Tibial nerve (tissue), 4 donors: Measurements from ENCODE around the gene WEE2. TPM values are rescaled to one million over a fixed set of nuclear protein-coding genes. Genes with fewer than 3 reads are reported as not detected.
"Not testable (repeated sequence)": the region's sequence is repeated elsewhere in the genome, so short reads cannot be mapped to it uniquely, and the experiment has no call there.

ENCODE experiments used
- DNase-seq, 2 donors: peaks; one replicate each; pipeline ENCODE4 v3.0.0-alpha.2; 2019; ENCODE audit warnings: low spot score in 2 of 2
- H3K27ac ChIP-seq, 4 donors: fragments of 200-600 bp; sonication (generic) in 3 of 4; one replicate each; pipeline ENCODE4 v1.5.1; 2017 to 2019; ENCODE audit warnings: mild to moderate bottlenecking in 1 of 4
- H3K27me3 ChIP-seq, 2 donors: fragments of 200-600 bp; sonication (generic) in 1 of 2; one replicate each; pipeline versions ENCODE4 v1.5.1 to v1.6.0; 2017 to 2019
- H3K36me3 ChIP-seq, 3 donors: fragments of 200-600 bp; sonication (generic); one replicate each; pipeline ENCODE4 v1.5.1; 2018 to 2019
- H3K4me1 ChIP-seq, 4 donors: fragments of 200-600 bp; sonication (generic) in 3 of 4; one replicate each; pipeline ENCODE4 v1.5.1; 2017 to 2019
- H3K4me3 ChIP-seq, 4 donors: fragments of 200-600 bp; sonication (generic) in 3 of 4; one replicate each; pipeline ENCODE4 v1.5.1; 2017 to 2019; ENCODE audit warnings: mild to moderate bottlenecking in 1 of 4, moderate library complexity in 1 of 4
- H3K9me3 ChIP-seq, 4 donors: fragments of 200-600 bp; sonication (generic) in 3 of 4; one replicate each; pipeline ENCODE4 v1.5.1; 2017 to 2019
- EP300 ChIP-seq, 2 donors: sonication (generic); formaldehyde crosslinking; IDR thresholded peaks; one replicate each; pipeline ENCODE4 v1.6.1; 2017; ENCODE audit warnings: antibody characterized with exemption in 2 of 2, mild to moderate bottlenecking in 1 of 2
- POLR2A ChIP-seq, 2 donors: fragments of 450-650 bp; IDR thresholded peaks; one replicate each; pipeline ENCODE4 v1.6.1; 2017; ENCODE audit warnings: antibody characterized with exemption in 2 of 2, mild to moderate bottlenecking in 2 of 2, moderate library complexity in 2 of 2
- WGBS, 2 donors: methylation state at CpG; one replicate each; pipeline ENCODE4 v1.1.5; 2018; 5-methylcytosine and 5-hydroxymethylcytosine counted together
- total RNA-seq, 4 donors: library from RNA; depleted of rRNA; stranded (reverse); fragments of >200 nt; gene quantifications; one replicate each; pipeline ENCODE4 v1.1.0, GENCODE V29; 2016
- TF ChIP-seq, protein P1 (sequence below), 5 experiments: fragments of 200-600 bp in 3 of 5; fragments of 450-650 bp in 2 of 5; sonication (generic) in 3 of 5; IDR thresholded peaks; one replicate each; pipeline ENCODE4 v1.5.1; 2016 to 2019; ENCODE audit warnings: antibody characterized with exemption in 5 of 5, mild to moderate bottlenecking in 3 of 5, moderate library complexity in 2 of 5

Gene WEE2
- total RNA-seq, 4 donors from 2014 or later, result not detected

GRCh38 chr7:141685285-141686023, 22.7 kb upstream of the WEE2 start:
- TF ChIP-seq, protein P1, sequence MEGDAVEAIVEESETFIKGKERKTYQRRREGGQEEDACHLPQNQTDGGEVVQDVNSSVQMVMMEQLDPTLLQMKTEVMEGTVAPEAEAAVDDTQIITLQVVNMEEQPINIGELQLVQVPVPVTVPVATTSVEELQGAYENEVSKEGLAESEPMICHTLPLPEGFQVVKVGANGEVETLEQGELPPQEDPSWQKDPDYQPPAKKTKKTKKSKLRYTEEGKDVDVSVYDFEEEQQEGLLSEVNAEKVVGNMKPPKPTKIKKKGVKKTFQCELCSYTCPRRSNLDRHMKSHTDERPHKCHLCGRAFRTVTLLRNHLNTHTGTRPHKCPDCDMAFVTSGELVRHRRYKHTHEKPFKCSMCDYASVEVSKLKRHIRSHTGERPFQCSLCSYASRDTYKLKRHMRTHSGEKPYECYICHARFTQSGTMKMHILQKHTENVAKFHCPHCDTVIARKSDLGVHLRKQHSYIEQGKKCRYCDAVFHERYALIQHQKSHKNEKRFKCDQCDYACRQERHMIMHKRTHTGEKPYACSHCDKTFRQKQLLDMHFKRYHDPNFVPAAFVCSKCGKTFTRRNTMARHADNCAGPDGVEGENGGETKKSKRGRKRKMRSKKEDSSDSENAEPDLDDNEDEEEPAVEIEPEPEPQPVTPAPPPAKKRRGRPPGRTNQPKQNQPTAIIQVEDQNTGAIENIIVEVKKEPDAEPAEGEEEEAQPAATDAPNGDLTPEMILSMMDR (IDR thresholded peaks at IDR 0.05), result no peak
- no peak for TF ChIP-seq EP300 (IDR thresholded peaks at IDR 0.05)
- no peak for TF ChIP-seq POLR2A (IDR thresholded peaks at IDR 0.05)
- Histone ChIP-seq H3K36me3 (peaks cover 0 to 59% (median 0%) of the 10 kb centered on the region in 3 donors), H3K4me1 (peaks cover 0 to 22% (median 0%) of the 10 kb centered on the region in 4 donors), H3K27ac (no peak overlapping the region), H3K27me3 (no peaks in the 10 kb centered on the region), H3K4me3 (no peak overlapping the region), H3K9me3 (no peaks in the 10 kb centered on the region)
- no peak for DNase-seq
- 90 to 92% methylated on average over 27 of the region's 27 CpGs for WGBS, 2 donors

DNA sequence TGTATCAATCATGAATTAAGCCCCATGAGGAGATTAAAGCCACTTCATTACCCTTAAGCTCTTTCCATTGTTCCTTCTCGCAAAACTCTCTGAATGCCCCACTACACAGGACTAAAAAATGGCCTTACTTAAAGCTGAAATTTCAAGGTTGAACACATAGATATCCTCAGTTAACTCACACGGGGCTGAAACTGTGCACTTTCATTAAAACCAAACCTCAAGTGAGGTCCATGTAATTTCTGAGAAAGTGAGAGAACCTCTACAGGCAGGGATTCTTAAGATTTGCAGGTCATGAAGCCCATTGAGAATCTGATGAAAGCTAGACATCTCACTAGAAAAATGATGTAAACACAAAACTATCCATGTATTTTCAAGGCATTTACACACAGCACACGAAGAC, 22.1 kb upstream of the WEE2 start:
- no peak overlapping the region for H3K4me3 ChIP-seq
- H3K27ac ChIP-seq, result no peak overlapping the region
- 86 to 92% methylated on average over 3 of the region's 3 CpGs for WGBS, 2 donors
- TF ChIP-seq POLR2A (IDR thresholded peaks at IDR 0.05) (no peak), EP300 (IDR thresholded peaks at IDR 0.05) (no peak)
- TF ChIP-seq, protein P1 (IDR thresholded peaks at IDR 0.05), result no peak
- no peaks in the 10 kb centered on the region for H3K9me3 ChIP-seq
- no peaks in the 10 kb centered on the region for H3K27me3 ChIP-seq
- H3K4me1 ChIP-seq, result peaks cover 0 to 22% (median 0%) of the 10 kb centered on the region in 4 donors
- peaks cover 0 to 53% (median 0%) of the 10 kb centered on the region in 3 donors for H3K36me3 ChIP-seq
- no peak for DNase-seq

- 53 to 57% methylated on average over 6 of the region's 6 CpGs for WGBS, 2 donors
- Histone ChIP-seq H3K27me3 (no peaks in the 10 kb centered on the region), H3K27ac (no peak overlapping the region), H3K9me3 (no peaks in the 10 kb centered on the region), H3K4me1 (peaks cover 0 to 22% (median 0%) of the 10 kb centered on the region in 4 donors), H3K4me3 (no peak overlapping the region), H3K36me3 (peaks cover 0 to 47% (median 0%) of the 10 kb centered on the region in 3 donors)
- TF ChIP-seq POLR2A (IDR thresholded peaks at IDR 0.05), result no peak
- no peak for TF ChIP-seq EP300 (IDR thresholded peaks at IDR 0.05)
- TF ChIP-seq, protein P1 (IDR thresholded peaks at IDR 0.05), result no peak
- no peak for DNase-seq
These were observed 21.5 kb upstream of the WEE2 start for GRCh38 chr7:141686670-141687069.

DNA sequence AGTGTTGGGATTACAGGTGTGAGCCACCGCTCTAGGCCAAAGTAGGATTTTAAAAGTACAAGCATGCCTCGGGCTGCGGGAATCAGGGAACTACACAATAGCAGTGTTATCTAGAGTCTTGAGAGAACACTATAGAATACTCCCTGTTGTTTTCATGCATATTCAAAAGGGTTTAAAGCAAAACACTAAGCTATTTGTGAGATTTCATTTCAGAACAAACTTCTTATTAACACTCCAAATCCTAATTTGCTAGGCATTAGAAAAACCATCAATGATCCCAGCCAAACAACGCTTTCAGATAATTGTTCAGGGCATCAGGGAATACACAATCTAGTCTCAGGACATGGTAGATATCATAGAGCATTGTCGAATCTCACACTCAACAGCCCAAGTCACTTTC, 20.1 kb upstream of the WEE2 start:
- Histone ChIP-seq H3K4me3 (no peak overlapping the region), H3K36me3 (peaks cover 0 to 33% (median 0%) of the 10 kb centered on the region in 3 donors), H3K27ac (no peak overlapping the region), H3K27me3 (no peaks in the 10 kb centered on the region), H3K9me3 (no peaks in the 10 kb centered on the region), H3K4me1 (peaks cover 0 to 22% (median 0%) of the 10 kb centered on the region in 4 donors)
- WGBS, 2 donors, result 47 to 65% methylated on average over 5 of the region's 5 CpGs
- no peak for DNase-seq
- TF ChIP-seq EP300 (IDR thresholded peaks at IDR 0.05), result no peak
- TF ChIP-seq, protein P1 (IDR thresholded peaks at IDR 0.05), result no peak
- no peak for TF ChIP-seq POLR2A (IDR thresholded peaks at IDR 0.05)

- H3K4me3 ChIP-seq, H3K27ac ChIP-seq, DNase-seq, H3K27me3 ChIP-seq, H3K9me3 ChIP-seq: not testable (repeated sequence)
- Histone ChIP-seq H3K36me3 (peaks cover 0 to 23% (median 0%) of the 10 kb centered on the region in 3 donors), H3K4me1 (peaks cover 0 to 22% (median 0%) of the 10 kb centered on the region in 4 donors)
- WGBS, 2 donors, result 96 to 98% methylated on average over 3 of the region's 3 CpGs
These were observed 18.9 kb upstream of the WEE2 start for GRCh38 chr7:141689072-141689825.
